H9 (cell line): Measurements from ENCODE around the gene CBX8. TPM values are rescaled to one million over a fixed set of nuclear protein-coding genes. Genes with fewer than 3 reads are reported as not detected.

Experiments
- DNase-seq: peaks from one replicate; pipeline ENCODE4 v3.0.0-alpha.2; 2017
- H2AFZ ChIP-seq: one replicate; pipeline ENCODE4 v1.6.1; 2013; ENCODE audit warnings: mild to moderate bottlenecking, low read length, control low read depth, moderate library complexity
- H2AK5ac ChIP-seq: 2 replicates; pipeline ENCODE4 v1.6.1; 2013; ENCODE audit warnings: low read length, control low read depth, mixed read lengths; ENCODE audit not compliant: insufficient read length
- H2BK120ac ChIP-seq: one replicate; pipeline ENCODE4 v1.6.1; 2013; ENCODE audit warnings: low read depth, mild to moderate bottlenecking, low read length, control low read depth, inconsistent platforms; ENCODE audit not compliant: poor library complexity, severe bottlenecking
- H2BK12ac ChIP-seq: 2 replicates; pipeline ENCODE4 v1.6.1; 2013; ENCODE audit warnings: low read length, control low read depth, mixed read lengths, low read depth; ENCODE audit not compliant: insufficient read length
- H2BK15ac ChIP-seq: 2 replicates; pipeline ENCODE4 v1.6.1; 2013; ENCODE audit warnings: low read depth, low read length, control low read depth
- H2BK20ac ChIP-seq: one replicate; pipeline ENCODE4 v1.6.1; 2013; ENCODE audit warnings: low read depth, mild to moderate bottlenecking, low read length, control low read depth, inconsistent platforms; ENCODE audit not compliant: poor library complexity, severe bottlenecking
- H2BK5ac ChIP-seq: 2 replicates; pipeline ENCODE4 v1.6.1; 2013; ENCODE audit warnings: low read length, control low read depth, mixed read lengths; ENCODE audit not compliant: insufficient read length
- H3K14ac ChIP-seq: 2 replicates; pipeline ENCODE4 v1.6.1; 2013; ENCODE audit warnings: low read length, control low read depth; ENCODE audit not compliant: insufficient read depth
- H3K18ac ChIP-seq: 2 replicates; pipeline ENCODE4 v1.6.1; 2013; ENCODE audit warnings: low read depth, mild to moderate bottlenecking, mixed read lengths, low read length, control low read depth; ENCODE audit not compliant: insufficient read length
- H3K23ac ChIP-seq: 2 replicates; pipeline ENCODE4 v1.6.1; 2013; ENCODE audit warnings: low read length, control low read depth, mixed read lengths, low read depth; ENCODE audit not compliant: insufficient read length
- H3K23me2 ChIP-seq: 2 replicates; pipeline ENCODE4 v1.6.1; 2013; ENCODE audit warnings: low read depth, mild to moderate bottlenecking, mixed read lengths, low read length, control low read depth; ENCODE audit not compliant: insufficient read length, poor library complexity, severe bottlenecking
- H3K27ac ChIP-seq: 2 replicates; pipeline ENCODE4 v1.5.1; 2013; ENCODE audit warnings: low read length, control low read depth, mixed read lengths, low read depth; ENCODE audit not compliant: insufficient read length
- H3K27me3 ChIP-seq: 2 replicates; pipeline ENCODE4 v1.6.1; 2013; ENCODE audit warnings: low read length, control low read depth, inconsistent platforms; ENCODE audit not compliant: insufficient read depth
- H3K4ac ChIP-seq: 2 replicates; pipeline ENCODE4 v1.6.1; 2013; ENCODE audit warnings: low read depth, mild to moderate bottlenecking, control low read depth, inconsistent platforms, low read length, moderate library complexity
- H3K4me1 ChIP-seq: 2 replicates; pipeline ENCODE4 v1.6.1; 2013; ENCODE audit warnings: low read length, control low read depth, inconsistent platforms; ENCODE audit not compliant: insufficient read depth
- H3K4me2 ChIP-seq: 2 replicates; pipeline ENCODE4 v1.6.1; 2013; ENCODE audit warnings: low read length, control low read depth, mixed read lengths; ENCODE audit not compliant: insufficient read length, insufficient read depth
- H3K56ac ChIP-seq: 2 replicates; pipeline ENCODE4 v1.6.1; 2013; ENCODE audit warnings: low read depth, mild to moderate bottlenecking, mixed read lengths, low read length, control low read depth; ENCODE audit not compliant: insufficient read length
- H3K79me1 ChIP-seq: 2 replicates; pipeline ENCODE4 v1.6.1; 2013; ENCODE audit warnings: low read depth, mild to moderate bottlenecking, moderate library complexity, low read length, control low read depth, inconsistent platforms; ENCODE audit not compliant: insufficient read depth, poor library complexity, severe bottlenecking
- H3K79me2 ChIP-seq: 2 replicates; pipeline ENCODE4 v1.6.1; 2013; ENCODE audit warnings: low read length, control low read depth, inconsistent platforms; ENCODE audit not compliant: insufficient read depth
- H3K9ac ChIP-seq: 2 replicates; pipeline ENCODE4 v1.6.1; 2013; ENCODE audit warnings: low read length, control low read depth, mixed read lengths; ENCODE audit not compliant: insufficient read length; ENCODE audit errors: extremely low read depth
- H3K9me3 ChIP-seq: one replicate; pipeline ENCODE4 v1.6.1; 2013; ENCODE audit warnings: low read depth, low read length, inconsistent platforms; ENCODE audit not compliant: control insufficient read depth
- H3T11ph ChIP-seq: one replicate; pipeline ENCODE4 v1.6.1; 2013; ENCODE audit warnings: mild to moderate bottlenecking, low read length, control low read depth, inconsistent platforms
- H4K20me1 ChIP-seq: one replicate; pipeline ENCODE4 v1.6.1; 2013; ENCODE audit not compliant: control insufficient read depth, insufficient read length, insufficient read depth
- H4K5ac ChIP-seq: 2 replicates; pipeline ENCODE4 v1.6.1; 2013; ENCODE audit warnings: low read depth, mild to moderate bottlenecking, mixed read lengths, low read length, control low read depth; ENCODE audit not compliant: insufficient read length
- H4K8ac ChIP-seq: replicated peaks from 2 replicates; pipeline ENCODE4 v1.6.1; 2013; ENCODE audit warnings: low read length, control low read depth, mixed read lengths, low read depth; ENCODE audit not compliant: insufficient read length
- H4K91ac ChIP-seq: 2 replicates; pipeline ENCODE4 v1.6.1; 2013; ENCODE audit warnings: low read depth, mild to moderate bottlenecking, moderate library complexity, mixed read lengths, low read length, control low read depth; ENCODE audit not compliant: insufficient read length
- H3K27ac Mint-ChIP-seq, 3 experiments: 2 replicates in 2 of 3; 3 replicates in 1 of 3; pipeline ENCODE4 v1.8.0; 2020 to 2021; ENCODE audit warnings: mixed read lengths in 3 of 3, mild to moderate bottlenecking in 1 of 3, moderate library complexity in 1 of 3
- H3K27me3 Mint-ChIP-seq: 2 replicates; pipeline ENCODE4 v1.8.0; 2021; ENCODE audit warnings: low read depth, mild to moderate bottlenecking, moderate library complexity, mixed read lengths
- H3K36me3 Mint-ChIP-seq, 3 experiments: 2 replicates in 2 of 3; 3 replicates in 1 of 3; pipeline ENCODE4 v1.8.0; 2020 to 2021; ENCODE audit warnings: low read depth in 3 of 3, mixed read lengths in 3 of 3; ENCODE audit not compliant: insufficient read depth in 1 of 3
- H3K4me1 Mint-ChIP-seq, 2 experiments: 2 replicates each; pipeline ENCODE4 v1.8.0; 2020; ENCODE audit warnings: mixed read lengths in 2 of 2
- H3K4me3 Mint-ChIP-seq, 2 experiments: 2 replicates in 1 of 2; 3 replicates in 1 of 2; pipeline ENCODE4 v1.8.0; 2020 to 2021; ENCODE audit warnings: mild to moderate bottlenecking in 2 of 2, mixed read lengths in 2 of 2, moderate library complexity in 1 of 2
- H3K9me3 Mint-ChIP-seq, 2 experiments: 2 replicates in 1 of 2; 3 replicates in 1 of 2; pipeline ENCODE4 v1.8.0; 2020; ENCODE audit warnings: mild to moderate bottlenecking in 2 of 2, mixed read lengths in 2 of 2, moderate library complexity in 1 of 2
- WGBS: extraction: QIAGEN DNeasy Blood & Tissue Kit; methylation state at CpG from one replicate; pipeline ENCODE4 v1.1.7; 2013; ENCODE audit warnings: missing lambda C conversion rate, low lambda C conversion rate, mixed read lengths; ENCODE audit not compliant: insufficient read length; ENCODE audit errors: extremely low coverage; 5-methylcytosine and 5-hydroxymethylcytosine counted together
- total RNA-seq: library from RNA; stranded (reverse); gene quantifications from 2 replicates; pipeline ENCODE4 v1.2.1, GENCODE V29; 2021
- TF ChIP-seq, protein P1 (sequence below): fragments of 200-600 bp; sonication (generic); conservative IDR thresholded peaks from 3 replicates; pipeline ENCODE4 v1.8.0; 2021; ENCODE audit warnings: antibody characterized with exemption, mild to moderate bottlenecking

Gene CBX8
- total RNA-seq, 1 experiment from 2014 or later, result 1.2 TPM

GRCh38 chr17:79754370-79754769 is 42.5 kb downstream of the CBX8 start:
- TF ChIP-seq, protein P1, sequence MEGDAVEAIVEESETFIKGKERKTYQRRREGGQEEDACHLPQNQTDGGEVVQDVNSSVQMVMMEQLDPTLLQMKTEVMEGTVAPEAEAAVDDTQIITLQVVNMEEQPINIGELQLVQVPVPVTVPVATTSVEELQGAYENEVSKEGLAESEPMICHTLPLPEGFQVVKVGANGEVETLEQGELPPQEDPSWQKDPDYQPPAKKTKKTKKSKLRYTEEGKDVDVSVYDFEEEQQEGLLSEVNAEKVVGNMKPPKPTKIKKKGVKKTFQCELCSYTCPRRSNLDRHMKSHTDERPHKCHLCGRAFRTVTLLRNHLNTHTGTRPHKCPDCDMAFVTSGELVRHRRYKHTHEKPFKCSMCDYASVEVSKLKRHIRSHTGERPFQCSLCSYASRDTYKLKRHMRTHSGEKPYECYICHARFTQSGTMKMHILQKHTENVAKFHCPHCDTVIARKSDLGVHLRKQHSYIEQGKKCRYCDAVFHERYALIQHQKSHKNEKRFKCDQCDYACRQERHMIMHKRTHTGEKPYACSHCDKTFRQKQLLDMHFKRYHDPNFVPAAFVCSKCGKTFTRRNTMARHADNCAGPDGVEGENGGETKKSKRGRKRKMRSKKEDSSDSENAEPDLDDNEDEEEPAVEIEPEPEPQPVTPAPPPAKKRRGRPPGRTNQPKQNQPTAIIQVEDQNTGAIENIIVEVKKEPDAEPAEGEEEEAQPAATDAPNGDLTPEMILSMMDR, result no peak
- DNase-seq, result no peak
- H3K27ac Mint-ChIP-seq, result no peak overlapping the region
- Histone ChIP-seq H3K14ac (no peak overlapping the region), H3K27ac (no peak overlapping the region), H3K9ac (no peak overlapping the region), H3K23ac (no peak overlapping the region), H2BK15ac (no peak overlapping the region), H3K4me1 (no peaks in the 10 kb centered on the region), H2AFZ (no peak overlapping the region), H3T11ph (no peak overlapping the region), H4K8ac (no peak overlapping the region), H2BK12ac (no peak overlapping the region), H3K27me3 (no peaks in the 10 kb centered on the region; the same call in 1 of the 2 replicates), H3K79me2 (no peaks in the 10 kb centered on the region), H2BK5ac (no peak overlapping the region), H4K5ac (no peak overlapping the region), H3K4ac (no peak overlapping the region), H2BK20ac (no peak overlapping the region), H3K23me2 (no peaks in the 10 kb centered on the region), H3K4me2 (no peak overlapping the region), H4K91ac (no peak overlapping the region), H3K79me1 (no peaks in the 10 kb centered on the region), H4K20me1 (no peaks in the 10 kb centered on the region), H3K18ac (no peak overlapping the region), H3K56ac (no peak overlapping the region), H3K9me3 (no peaks in the 10 kb centered on the region), H2AK5ac (no peak overlapping the region), H2BK120ac (no peak overlapping the region)
- no peaks in the 10 kb centered on the region for H3K4me1 Mint-ChIP-seq
- H3K36me3 Mint-ChIP-seq, result no peaks in the 10 kb centered on the region
- no peak overlapping the region for H3K4me3 Mint-ChIP-seq
- WGBS, result no CpG with 5 or more reads among the region's 12 CpGs
- H3K9me3 Mint-ChIP-seq, result no peaks in the 10 kb centered on the region
- H3K27me3 Mint-ChIP-seq, result peaks cover 49% of the 10 kb centered on the region
